Activated T-cell treated with anti-CD3 and anti-CD28 coated beads, Interleukin-2, amount 50 U/mL, for 72 hours (primary cell): ENCODE measurements around the gene ABCA9. TPM values are rescaled to one million over a fixed set of nuclear protein-coding genes. Genes with fewer than 3 reads are reported as not detected.
"Not testable (repeated sequence)": the region's sequence is repeated elsewhere in the genome, so short reads cannot be mapped to it uniquely, and the experiment has no call there.

ENCODE experiments used
- ATAC-seq, 2 donors: fragments of 150-1000 bp; cut with Tn5 transposase; replicated peaks in 1 of 2; 2 replicates each; pipeline ENCODE4 v1.10.0; 2021; ENCODE audit warnings: moderate library complexity in 2 of 2, mild to moderate bottlenecking in 1 of 2
- DNase-seq, 2 donors: peaks; one replicate each; pipeline ENCODE4 v3.0.0; 2021 to 2022; ENCODE audit warnings: mixed read lengths in 1 of 2
- H3K27ac Mint-ChIP-seq: one replicate; pipeline ENCODE4 v1.8.0; 2022; ENCODE audit warnings: mild to moderate bottlenecking, moderate library complexity, mixed read lengths
- H3K27me3 Mint-ChIP-seq: one replicate; pipeline ENCODE4 v1.8.0; 2022; ENCODE audit warnings: low read depth, mixed read lengths
- H3K36me3 Mint-ChIP-seq, 2 donors: one replicate each; pipeline ENCODE4 v1.8.0; 2022; ENCODE audit warnings: mixed read lengths in 2 of 2, mild to moderate bottlenecking in 1 of 2; ENCODE audit not compliant: insufficient read depth in 2 of 2
- H3K4me1 Mint-ChIP-seq: one replicate; pipeline ENCODE4 v1.8.0; 2022; ENCODE audit warnings: low read depth, mixed read lengths
- H3K4me3 Mint-ChIP-seq, 2 donors: one replicate each; pipeline ENCODE4 v1.8.0; 2022; ENCODE audit warnings: mild to moderate bottlenecking in 2 of 2, mixed read lengths in 2 of 2, moderate library complexity in 2 of 2
- H3K9me3 Mint-ChIP-seq, 2 donors: one replicate each; pipeline ENCODE4 v1.8.0; 2022; ENCODE audit warnings: mixed read lengths in 2 of 2
- total RNA-seq, 2 donors: library from RNA; stranded (reverse); gene quantifications; one replicate each; pipeline ENCODE4 v1.2.3, GENCODE V29; 2022

ABCA9 gene
- total RNA-seq, 2 donors from 2014 or later: 0.09 to 0.17 TPM

- H3K27ac Mint-ChIP-seq: no peak overlapping the region
- no peaks in the 10 kb centered on the region for H3K27me3 Mint-ChIP-seq
- no peak overlapping the region for H3K4me3 Mint-ChIP-seq
- no peaks in the 10 kb centered on the region for H3K4me1 Mint-ChIP-seq
- DNase-seq (no peak), ATAC-seq (no peak)
- H3K36me3 Mint-ChIP-seq: no peaks in the 10 kb centered on the region
- peaks cover 0 to 2% of the 10 kb centered on the region in 2 donors for H3K9me3 Mint-ChIP-seq
Measured at GRCh38 chr17:68993112-68993511, 67.6 kb downstream of the ABCA9 start.

- H3K4me1 Mint-ChIP-seq: no peaks in the 10 kb centered on the region
- no peaks in the 10 kb centered on the region for H3K9me3 Mint-ChIP-seq
- H3K4me3 Mint-ChIP-seq: no peak overlapping the region
- H3K36me3 Mint-ChIP-seq: no peaks in the 10 kb centered on the region
- ATAC-seq (no peak), DNase-seq (no peak)
- no peak overlapping the region for H3K27ac Mint-ChIP-seq
- no peaks in the 10 kb centered on the region for H3K27me3 Mint-ChIP-seq
Measured at GRCh38 chr17:68987966-68988365, 72.8 kb downstream of the ABCA9 start.

- H3K4me3 Mint-ChIP-seq: no peak overlapping the region
- no peaks in the 10 kb centered on the region for H3K36me3 Mint-ChIP-seq
- DNase-seq (no peak), ATAC-seq (no peak)
- H3K27me3 Mint-ChIP-seq: no peaks in the 10 kb centered on the region
- H3K4me1 Mint-ChIP-seq: no peaks in the 10 kb centered on the region
- no peak overlapping the region for H3K27ac Mint-ChIP-seq
- H3K9me3 Mint-ChIP-seq: peaks cover 0 to 2% of the 10 kb centered on the region in 2 donors
Measured at GRCh38 chr17:68981288-68981687, 79.4 kb downstream of the ABCA9 start.

GRCh38 chr17:68973098-68973846, 87.5 kb downstream of the ABCA9 start:
- H3K9me3 Mint-ChIP-seq: peaks cover 0 to 3% of the 10 kb centered on the region in 2 donors
- ATAC-seq (no peak), DNase-seq (no peak)
- H3K27me3 Mint-ChIP-seq: no peaks in the 10 kb centered on the region
- H3K4me1 Mint-ChIP-seq: no peaks in the 10 kb centered on the region
- H3K36me3 Mint-ChIP-seq: no peaks in the 10 kb centered on the region
- no peak overlapping the region for H3K27ac Mint-ChIP-seq
- H3K4me3 Mint-ChIP-seq: no peak overlapping the region

- Mint-ChIP-seq H3K4me1 (no peaks in the 10 kb centered on the region), H3K4me3 (no peak overlapping the region), H3K27me3 (no peaks in the 10 kb centered on the region), H3K9me3 (peaks cover 0 to 3% of the 10 kb centered on the region in 2 donors), H3K36me3 (no peaks in the 10 kb centered on the region), H3K27ac (no peak overlapping the region)
- no peak for ATAC-seq
- DNase-seq: no peak
Measured at GRCh38 chr17:68972119-68972704, 88.5 kb downstream of the ABCA9 start.

GRCh38 chr17:68969101-68969500, 91.6 kb downstream of the ABCA9 start:
- no peak overlapping the region for H3K4me3 Mint-ChIP-seq
- DNase-seq (no peak), ATAC-seq (no peak)
- H3K27me3 Mint-ChIP-seq: no peaks in the 10 kb centered on the region
- H3K4me1 Mint-ChIP-seq: no peaks in the 10 kb centered on the region
- peaks cover 0 to 3% of the 10 kb centered on the region in 2 donors for H3K9me3 Mint-ChIP-seq
- H3K36me3 Mint-ChIP-seq: no peaks in the 10 kb centered on the region
- no peak overlapping the region for H3K27ac Mint-ChIP-seq

GRCh38 chr17:68963958-68964357, 96.8 kb downstream of the ABCA9 start:
- peaks cover 0 to 5% of the 10 kb centered on the region in 2 donors for H3K9me3 Mint-ChIP-seq
- DNase-seq (no peak), ATAC-seq (no peak)
- no peaks in the 10 kb centered on the region for H3K36me3 Mint-ChIP-seq
- H3K4me3 Mint-ChIP-seq: no peak overlapping the region
- H3K4me1 Mint-ChIP-seq: no peaks in the 10 kb centered on the region
- no peak overlapping the region for H3K27ac Mint-ChIP-seq
- H3K27me3 Mint-ChIP-seq: no peaks in the 10 kb centered on the region

- Mint-ChIP-seq H3K4me3 (no peak overlapping the region), H3K27me3 (no peaks in the 10 kb centered on the region), H3K36me3 (no peaks in the 10 kb centered on the region), H3K9me3 (peaks cover 0 to 5% of the 10 kb centered on the region in 2 donors), H3K4me1 (no peaks in the 10 kb centered on the region), H3K27ac (no peak overlapping the region)
- DNase-seq (no peak), ATAC-seq (no peak)
Measured at GRCh38 chr17:68961214-68961882, 99.4 kb downstream of the ABCA9 start.

GRCh38 chr17:68959117-68959516, 101.6 kb downstream of the ABCA9 start:
- ATAC-seq: peak in 1 of 2 donors; percentile 45
- not testable (repeated sequence) for H3K4me1 Mint-ChIP-seq, H3K9me3 Mint-ChIP-seq, H3K27me3 Mint-ChIP-seq, H3K27ac Mint-ChIP-seq, H3K36me3 Mint-ChIP-seq, H3K4me3 Mint-ChIP-seq, DNase-seq

GRCh38 chr17:68957944-68958343, 102.8 kb downstream of the ABCA9 start:
- no peaks in the 10 kb centered on the region for H3K27me3 Mint-ChIP-seq
- no peak overlapping the region for H3K4me3 Mint-ChIP-seq
- H3K4me1 Mint-ChIP-seq: no peaks in the 10 kb centered on the region
- ATAC-seq: peak in 1 of 2 donors; percentile 47
- no peak overlapping the region for H3K27ac Mint-ChIP-seq
- DNase-seq: no peak
- H3K36me3 Mint-ChIP-seq: no peaks in the 10 kb centered on the region
- H3K9me3 Mint-ChIP-seq: peaks cover 0 to 2% of the 10 kb centered on the region in 2 donors

GRCh38 chr17:68955181-68955841, 105.4 kb downstream of the ABCA9 start, which contains the start of gene ABCA8:
TSS of gene ABCA8 (minus strand) at chr17:68955392. CDS start at chr17:68942034, 13,358 bp downstream.
- ATAC-seq: no peak
- no peaks in the 10 kb centered on the region for H3K4me1 Mint-ChIP-seq

GRCh38 chr17:68954146-68954896, 106.4 kb downstream of the ABCA9 start:
- no peak for ATAC-seq
- no peak overlapping the region for H3K27ac Mint-ChIP-seq
- H3K4me3 Mint-ChIP-seq: no peak overlapping the region
- no peaks in the 10 kb centered on the region for H3K4me1 Mint-ChIP-seq
- H3K27me3 Mint-ChIP-seq: no peaks in the 10 kb centered on the region
- peaks cover 0 to 2% of the 10 kb centered on the region in 2 donors for H3K9me3 Mint-ChIP-seq
- no peaks in the 10 kb centered on the region for H3K36me3 Mint-ChIP-seq
- no peak for DNase-seq

More at GRCh38 chr17:68955181-68955841, 105.4 kb downstream of the ABCA9 start, which contains the start of gene ABCA8:
- peaks cover 0 to 2% of the 10 kb centered on the region in 2 donors for H3K9me3 Mint-ChIP-seq
- H3K36me3 Mint-ChIP-seq: no peaks in the 10 kb centered on the region
- H3K4me3 Mint-ChIP-seq: no peak within 1 kb of the TSS
- H3K27me3 Mint-ChIP-seq: no peaks in the 10 kb centered on the region
- no peak for DNase-seq
- no peak within 1 kb of the TSS for H3K27ac Mint-ChIP-seq
